SU-DHL-6 (cell line): Measurements from ENCODE around the gene MPHOSPH9.

ENCODE experiments used
- H2AFZ ChIP-seq: fragments of 200-600 bp; sonication (generic); 2 replicates; pipeline ENCODE4 v1.6.1; 2014; ENCODE audit warnings: low read depth, mild to moderate bottlenecking, moderate library complexity, mixed read lengths, antibody characterized with exemption, low read length; ENCODE audit not compliant: severe bottlenecking
- H3F3A ChIP-seq: fragments of 200-600 bp; shearing (Covaris generic); 2 replicates; pipeline ENCODE4 v1.6.0; 2016; ENCODE audit warnings: antibody characterized with exemption, mild to moderate bottlenecking; ENCODE audit not compliant: insufficient read depth
- H3K27ac ChIP-seq: fragments of 200-600 bp; sonication (generic); 2 replicates; pipeline ENCODE4 v1.5.1; 2016; ENCODE audit warnings: low read depth, mild to moderate bottlenecking, low read length, moderate library complexity, mixed read lengths
- H3K27me3 ChIP-seq: fragments of 200-600 bp; sonication (generic), shearing (Covaris generic); 2 replicates; pipeline ENCODE4 v1.6.0; 2014; ENCODE audit warnings: mild to moderate bottlenecking, low read length
- H3K36me3 ChIP-seq: fragments of 200-600 bp; sonication (generic); 2 replicates; pipeline ENCODE4 v1.6.1; 2014; ENCODE audit warnings: mild to moderate bottlenecking, low read length, mixed read lengths
- H3K4me2 ChIP-seq: fragments of 300-600, 200-600 bp; shearing (Covaris generic), sonication (generic); 2 replicates; pipeline ENCODE4 v1.6.0; 2014; ENCODE audit warnings: low read length, low read depth, mild to moderate bottlenecking; ENCODE audit not compliant: poor library complexity, severe bottlenecking
- H3K4me3 ChIP-seq: fragments of 200-600 bp; sonication (generic); 2 replicates; pipeline ENCODE4 v1.5.1; 2014; ENCODE audit warnings: antibody characterized with exemption, low read length, mild to moderate bottlenecking, mixed read lengths; ENCODE audit not compliant: insufficient read depth, poor library complexity, severe bottlenecking
- H3K79me2 ChIP-seq: fragments of 200-600 bp; sonication (generic); 2 replicates; pipeline ENCODE4 v1.6.1; 2014; ENCODE audit warnings: mild to moderate bottlenecking, low read length, moderate library complexity; ENCODE audit not compliant: insufficient read depth
- H3K9ac ChIP-seq: fragments of 200-600 bp; sonication (generic); 2 replicates; pipeline ENCODE4 v1.7.0; 2014; ENCODE audit warnings: mild to moderate bottlenecking, low read length
- H3K9me2 ChIP-seq: fragments of 200-600 bp; sonication (generic); replicated peaks from 2 replicates; pipeline ENCODE4 v1.6.1; 2014; ENCODE audit warnings: low read length; ENCODE audit not compliant: insufficient read depth
- H3K9me3 ChIP-seq: fragments of 200-600 bp; sonication (generic); 2 replicates; pipeline ENCODE4 v1.6.1; 2014; ENCODE audit warnings: low read length, mixed read lengths; ENCODE audit not compliant: insufficient read depth
- H4K20me1 ChIP-seq: fragments of 200-600 bp; sonication (generic); 2 replicates; pipeline ENCODE4 v1.6.1; 2014; ENCODE audit warnings: low read depth, mild to moderate bottlenecking, antibody characterized with exemption, low read length, moderate library complexity, mixed read lengths
- EZH2phosphoT487 ChIP-seq: fragments of 200-600 bp; sonication (generic), shearing (Covaris generic); conservative IDR thresholded peaks from 2 replicates; pipeline ENCODE4 v1.6.1; 2018; ENCODE audit warnings: mild to moderate bottlenecking, antibody characterized with exemption, low read length, moderate library complexity, mixed read lengths
- TF ChIP-seq, protein P1 (sequence below): fragments of 200-600 bp; sonication (generic); IDR thresholded peaks from one replicate; pipeline ENCODE4 v1.5.1; 2017; ENCODE audit warnings: antibody characterized with exemption, mild to moderate bottlenecking, low read length, moderate library complexity; ENCODE audit not compliant: insufficient read depth, poor library complexity, severe bottlenecking

Gene MPHOSPH9

DNA sequence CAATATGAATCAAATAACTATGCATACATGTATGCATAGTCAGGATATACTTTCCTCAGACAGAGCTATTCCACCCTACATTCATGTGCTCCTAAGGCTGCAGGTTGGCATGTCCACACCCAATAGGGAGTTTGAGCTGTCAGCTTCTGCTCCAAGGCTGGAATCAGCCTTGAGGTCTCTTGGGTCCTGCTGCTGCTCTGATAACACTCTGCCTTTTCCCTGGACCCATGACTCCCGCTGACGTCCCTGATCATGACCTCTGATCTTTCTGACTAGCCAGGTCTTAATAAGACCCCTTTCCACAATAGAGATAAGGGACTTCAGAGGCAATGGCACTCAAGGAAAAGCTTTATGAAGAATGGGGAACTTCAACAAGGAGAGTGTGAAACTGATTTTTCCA lies 87.7 kb downstream of the MPHOSPH9 start:
- Histone ChIP-seq H3K9me2 (no peaks in the 10 kb centered on the region), H3K79me2 (no peaks in the 10 kb centered on the region), H3K4me2 (no peak overlapping the region), H4K20me1 (no peaks in the 10 kb centered on the region), H3K36me3 (no peaks in the 10 kb centered on the region), H3K4me3 (no peak overlapping the region), H3K27me3 (no peaks in the 10 kb centered on the region), H3K27ac (no peak overlapping the region), H3F3A (no peaks in the 10 kb centered on the region), H2AFZ (no peak overlapping the region), H3K9ac (no peak overlapping the region), H3K9me3 (no peaks in the 10 kb centered on the region)
- TF ChIP-seq, protein P1, sequence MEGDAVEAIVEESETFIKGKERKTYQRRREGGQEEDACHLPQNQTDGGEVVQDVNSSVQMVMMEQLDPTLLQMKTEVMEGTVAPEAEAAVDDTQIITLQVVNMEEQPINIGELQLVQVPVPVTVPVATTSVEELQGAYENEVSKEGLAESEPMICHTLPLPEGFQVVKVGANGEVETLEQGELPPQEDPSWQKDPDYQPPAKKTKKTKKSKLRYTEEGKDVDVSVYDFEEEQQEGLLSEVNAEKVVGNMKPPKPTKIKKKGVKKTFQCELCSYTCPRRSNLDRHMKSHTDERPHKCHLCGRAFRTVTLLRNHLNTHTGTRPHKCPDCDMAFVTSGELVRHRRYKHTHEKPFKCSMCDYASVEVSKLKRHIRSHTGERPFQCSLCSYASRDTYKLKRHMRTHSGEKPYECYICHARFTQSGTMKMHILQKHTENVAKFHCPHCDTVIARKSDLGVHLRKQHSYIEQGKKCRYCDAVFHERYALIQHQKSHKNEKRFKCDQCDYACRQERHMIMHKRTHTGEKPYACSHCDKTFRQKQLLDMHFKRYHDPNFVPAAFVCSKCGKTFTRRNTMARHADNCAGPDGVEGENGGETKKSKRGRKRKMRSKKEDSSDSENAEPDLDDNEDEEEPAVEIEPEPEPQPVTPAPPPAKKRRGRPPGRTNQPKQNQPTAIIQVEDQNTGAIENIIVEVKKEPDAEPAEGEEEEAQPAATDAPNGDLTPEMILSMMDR: no peak
- TF ChIP-seq EZH2phosphoT487: no peak

DNA sequence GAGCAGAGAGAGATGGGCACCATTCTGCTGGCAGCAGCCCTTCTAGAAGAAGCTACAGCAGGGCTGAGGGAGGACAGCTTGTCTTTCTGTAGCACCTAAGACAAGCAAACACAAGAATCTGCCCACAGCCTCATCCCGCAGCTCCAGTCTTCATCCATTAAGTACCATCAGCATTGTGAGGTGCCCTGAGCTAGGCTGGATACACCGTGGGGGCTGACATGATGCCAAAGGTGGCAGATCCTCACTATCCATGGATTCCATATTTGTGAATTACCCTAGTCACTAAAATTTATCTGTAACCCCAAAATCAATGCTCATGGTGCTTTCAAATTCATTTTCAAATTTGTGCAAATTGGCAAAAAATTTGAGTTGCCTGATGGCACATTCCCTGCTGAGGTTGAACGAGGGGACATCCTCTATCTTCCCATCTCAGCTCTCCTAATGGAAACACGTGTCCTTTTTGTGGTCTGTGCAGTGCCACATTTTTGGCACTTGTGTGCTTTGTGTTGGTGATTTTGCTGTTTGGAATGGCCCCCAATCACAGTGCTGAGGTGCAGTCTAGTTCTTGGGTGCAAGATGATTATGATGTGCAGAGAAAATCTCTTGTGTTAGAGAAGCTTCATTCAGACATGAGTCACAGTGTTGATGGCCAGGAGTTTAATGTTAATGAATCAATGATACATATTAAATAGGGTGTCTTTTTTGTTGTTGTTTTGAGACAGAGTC lies 89.0 kb downstream of the MPHOSPH9 start:
- Histone ChIP-seq H3K4me3 (no peak overlapping the region), H3K27ac (no peak overlapping the region), H3K4me2 (no peak overlapping the region), H3K9me2 (no peaks in the 10 kb centered on the region), H4K20me1 (no peaks in the 10 kb centered on the region), H3K36me3 (no peaks in the 10 kb centered on the region), H3K27me3 (no peaks in the 10 kb centered on the region), H3K9ac (no peak overlapping the region), H2AFZ (no peak overlapping the region), H3F3A (no peaks in the 10 kb centered on the region), H3K9me3 (no peaks in the 10 kb centered on the region), H3K79me2 (no peaks in the 10 kb centered on the region)
- TF ChIP-seq EZH2phosphoT487: no peak
- TF ChIP-seq, protein P1: no peak

DNA sequence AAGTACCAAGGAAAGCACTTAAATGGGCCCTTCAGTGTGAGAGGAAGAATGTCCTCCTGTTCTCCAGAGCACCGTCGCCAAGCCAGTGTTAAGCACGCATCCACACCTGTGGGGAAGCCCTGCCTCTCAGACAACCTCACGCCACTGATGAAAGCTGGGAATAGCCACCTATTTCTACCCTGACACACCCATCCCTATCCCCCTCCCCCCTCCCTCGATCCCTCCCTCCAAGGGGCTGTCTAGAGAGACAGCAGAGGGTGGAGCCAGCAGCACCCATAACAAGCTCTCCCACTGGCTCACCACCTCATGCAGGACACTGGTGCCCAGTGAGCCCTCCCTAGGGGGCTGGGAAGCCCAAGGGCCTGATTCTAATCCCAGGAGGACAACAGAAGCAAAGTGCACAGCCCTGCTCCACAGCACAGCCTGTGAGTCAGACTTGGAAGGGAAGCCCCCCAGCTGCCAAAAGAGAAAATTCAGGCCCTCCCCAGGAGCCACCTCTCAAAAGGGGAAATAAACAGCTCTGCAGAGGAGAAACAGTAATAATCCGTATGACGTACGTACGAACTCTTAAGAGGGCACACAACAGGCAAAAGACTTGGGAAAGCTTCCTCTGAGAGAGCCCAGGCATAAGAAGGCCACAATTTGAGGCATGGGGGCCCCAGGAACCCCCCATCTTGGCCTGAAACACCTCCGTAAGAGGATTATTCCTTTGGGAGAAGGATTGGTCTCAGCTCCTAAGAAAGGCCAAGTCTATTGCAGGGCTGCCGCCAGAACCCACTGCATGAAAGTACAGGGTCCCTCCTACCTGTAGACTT lies 89.8 kb downstream of the MPHOSPH9 start:
- H3K36me3 ChIP-seq: no peaks in the 10 kb centered on the region
- H3K4me2 ChIP-seq: no peak overlapping the region
- no peaks in the 10 kb centered on the region for H4K20me1 ChIP-seq
- H3K4me3 ChIP-seq: no peak overlapping the region
- H3K9me2 ChIP-seq: no peaks in the 10 kb centered on the region
- no peaks in the 10 kb centered on the region for H3F3A ChIP-seq
- no peaks in the 10 kb centered on the region for H3K79me2 ChIP-seq
- no peak overlapping the region for H2AFZ ChIP-seq
- no peaks in the 10 kb centered on the region for H3K9me3 ChIP-seq
- H3K27ac ChIP-seq: no peak overlapping the region
- TF ChIP-seq, protein P1: no peak
- TF ChIP-seq EZH2phosphoT487: no peak
- H3K9ac ChIP-seq: no peak overlapping the region
- no peaks in the 10 kb centered on the region for H3K27me3 ChIP-seq
